Loucy (cell line): ENCODE data around the gene PIP4K2C.

ENCODE experiments used
- H2AFZ ChIP-seq: fragments of 200-600 bp; sonication (generic); 2 replicates; pipeline ENCODE4 v1.6.0; 2016; ENCODE audit warnings: antibody characterized with exemption, mild to moderate bottlenecking, low read length, moderate library complexity
- H3F3A ChIP-seq: fragments of 200-600 bp; 2 replicates; pipeline ENCODE4 v1.6.0; 2016; ENCODE audit warnings: antibody characterized with exemption, low read depth, mild to moderate bottlenecking
- H3K27me3 ChIP-seq: fragments of 200-600 bp; sonication (generic); 2 replicates; pipeline ENCODE4 v1.6.1; 2014; ENCODE audit warnings: low read length, mild to moderate bottlenecking; ENCODE audit not compliant: insufficient read depth, poor library complexity, severe bottlenecking
- H3K36me3 ChIP-seq: fragments of 200-600 bp; sonication (generic); 2 replicates; pipeline ENCODE4 v1.6.1; 2016; ENCODE audit warnings: low read length; ENCODE audit not compliant: insufficient read depth
- H3K4me1 ChIP-seq: fragments of 200-600 bp; sonication (generic); 2 replicates; pipeline ENCODE4 v1.5.1; 2014; ENCODE audit warnings: low read length, mild to moderate bottlenecking; ENCODE audit not compliant: insufficient read depth, poor library complexity, severe bottlenecking
- H3K4me2 ChIP-seq: fragments of 200-600 bp; sonication (generic); 2 replicates; pipeline ENCODE4 v1.6.0; 2014; ENCODE audit warnings: antibody characterized with exemption, low read length, low read depth, mild to moderate bottlenecking; ENCODE audit not compliant: poor library complexity, severe bottlenecking
- H3K4me3 ChIP-seq: fragments of 200-600 bp; sonication (generic); 2 replicates; pipeline ENCODE4 v1.5.1; 2014; ENCODE audit warnings: low read length, mild to moderate bottlenecking, mixed read lengths; ENCODE audit not compliant: poor library complexity, severe bottlenecking
- H3K79me2 ChIP-seq: fragments of 200-600 bp; sonication (generic); 2 replicates; pipeline ENCODE4 v1.6.1; 2014; ENCODE audit warnings: low read length; ENCODE audit not compliant: insufficient read depth
- H3K9ac ChIP-seq: fragments of 200-600 bp; sonication (generic); 2 replicates; pipeline ENCODE4 v1.6.0; 2014; ENCODE audit warnings: mild to moderate bottlenecking, low read depth, low read length, moderate library complexity; ENCODE audit not compliant: poor library complexity, severe bottlenecking
- H3K9me2 ChIP-seq: fragments of 200-600 bp; sonication (generic); replicated peaks from 2 replicates; pipeline ENCODE4 v1.6.1; 2016; ENCODE audit warnings: low read depth, low read length, mixed read lengths
- H3K9me3 ChIP-seq: fragments of 200-600 bp; sonication (generic); 2 replicates; pipeline ENCODE4 v1.6.1; 2014; ENCODE audit warnings: mild to moderate bottlenecking, antibody characterized with exemption, low read length, low read depth; ENCODE audit not compliant: insufficient read depth
- H4K20me1 ChIP-seq: fragments of 200-600 bp; sonication (generic); 2 replicates; pipeline ENCODE4 v1.6.0; 2014; ENCODE audit warnings: antibody characterized with exemption, low read length, mild to moderate bottlenecking; ENCODE audit not compliant: insufficient read depth, poor library complexity, severe bottlenecking
- EZH2phosphoT487 ChIP-seq: fragments of 200-600 bp; IDR thresholded peaks from 2 replicates; pipeline ENCODE4 v1.6.1; 2018; ENCODE audit warnings: antibody characterized with exemption, mild to moderate bottlenecking, moderate library complexity, borderline replicate concordance
- TF ChIP-seq, protein P1 (sequence below): fragments of 200-600 bp; sonication (generic); conservative IDR thresholded peaks from 2 replicates; pipeline ENCODE4 v1.5.1; 2014; ENCODE audit warnings: mild to moderate bottlenecking, antibody characterized with exemption, low read length

Gene PIP4K2C

DNA sequence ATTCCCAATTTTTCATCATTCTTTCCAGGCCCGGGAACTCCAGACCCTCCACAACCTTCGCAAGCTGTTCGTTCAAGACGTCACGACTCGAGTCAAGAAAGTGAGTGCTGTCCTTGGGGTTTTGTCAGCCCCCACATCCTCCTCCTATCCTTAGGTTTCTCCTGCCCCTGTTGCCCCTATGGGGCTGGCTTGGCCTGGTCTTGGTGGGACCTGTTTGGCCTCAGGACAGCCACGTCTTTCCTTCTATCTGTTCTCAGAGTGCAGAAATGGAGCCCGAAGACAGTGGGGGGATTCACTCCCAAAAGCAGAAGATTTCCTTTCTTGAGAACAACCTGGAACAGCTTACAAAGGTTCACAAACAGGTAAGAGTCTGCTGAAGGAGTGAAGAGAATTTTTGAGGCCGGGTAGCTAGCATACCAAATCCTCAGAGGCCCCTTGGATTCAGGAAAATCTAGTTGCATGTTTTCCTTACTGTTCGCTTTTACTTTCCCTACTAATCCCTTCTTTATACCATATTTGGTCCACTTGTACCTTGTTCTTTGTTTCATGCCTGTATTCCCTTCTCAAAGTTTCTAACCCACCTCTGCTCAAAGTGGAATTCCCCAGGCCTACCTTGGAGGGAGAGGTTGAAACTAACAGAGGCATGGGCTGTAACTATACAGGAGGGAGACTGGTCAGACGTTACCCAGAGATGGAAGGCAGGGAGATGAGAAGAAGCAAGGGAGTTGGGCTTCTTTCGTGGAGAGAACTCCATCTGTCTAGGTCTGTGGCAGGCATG lies 12.8 kb upstream of the PIP4K2C start:
- no peak overlapping the region for H3K9ac ChIP-seq
- no peak for TF ChIP-seq EZH2phosphoT487
- TF ChIP-seq, protein P1, sequence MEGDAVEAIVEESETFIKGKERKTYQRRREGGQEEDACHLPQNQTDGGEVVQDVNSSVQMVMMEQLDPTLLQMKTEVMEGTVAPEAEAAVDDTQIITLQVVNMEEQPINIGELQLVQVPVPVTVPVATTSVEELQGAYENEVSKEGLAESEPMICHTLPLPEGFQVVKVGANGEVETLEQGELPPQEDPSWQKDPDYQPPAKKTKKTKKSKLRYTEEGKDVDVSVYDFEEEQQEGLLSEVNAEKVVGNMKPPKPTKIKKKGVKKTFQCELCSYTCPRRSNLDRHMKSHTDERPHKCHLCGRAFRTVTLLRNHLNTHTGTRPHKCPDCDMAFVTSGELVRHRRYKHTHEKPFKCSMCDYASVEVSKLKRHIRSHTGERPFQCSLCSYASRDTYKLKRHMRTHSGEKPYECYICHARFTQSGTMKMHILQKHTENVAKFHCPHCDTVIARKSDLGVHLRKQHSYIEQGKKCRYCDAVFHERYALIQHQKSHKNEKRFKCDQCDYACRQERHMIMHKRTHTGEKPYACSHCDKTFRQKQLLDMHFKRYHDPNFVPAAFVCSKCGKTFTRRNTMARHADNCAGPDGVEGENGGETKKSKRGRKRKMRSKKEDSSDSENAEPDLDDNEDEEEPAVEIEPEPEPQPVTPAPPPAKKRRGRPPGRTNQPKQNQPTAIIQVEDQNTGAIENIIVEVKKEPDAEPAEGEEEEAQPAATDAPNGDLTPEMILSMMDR, result no peak
- H3K4me3 ChIP-seq, result no peak overlapping the region
- no peak overlapping the region for H2AFZ ChIP-seq
- peaks cover 5% of the 10 kb centered on the region for H3K4me1 ChIP-seq
- no peaks in the 10 kb centered on the region for H3K36me3 ChIP-seq
- no peaks in the 10 kb centered on the region for H3K9me3 ChIP-seq
- H4K20me1 ChIP-seq, result no peaks in the 10 kb centered on the region
- H3K9me2 ChIP-seq, result no peaks in the 10 kb centered on the region
- no peak overlapping the region for H3K4me2 ChIP-seq
- H3K79me2 ChIP-seq, result no peaks in the 10 kb centered on the region
- no peaks in the 10 kb centered on the region for H3F3A ChIP-seq
- no peaks in the 10 kb centered on the region for H3K27me3 ChIP-seq

- Histone ChIP-seq H3K4me2 (no peak overlapping the region), H3K36me3 (no peaks in the 10 kb centered on the region), H3K9me2 (no peaks in the 10 kb centered on the region), H3K4me3 (no peak overlapping the region), H4K20me1 (no peaks in the 10 kb centered on the region), H3K79me2 (no peaks in the 10 kb centered on the region), H3F3A (no peaks in the 10 kb centered on the region), H2AFZ (no peak overlapping the region), H3K9ac (no peak overlapping the region), H3K9me3 (no peaks in the 10 kb centered on the region), H3K4me1 (peaks cover 10% of the 10 kb centered on the region), H3K27me3 (no peaks in the 10 kb centered on the region)
- TF ChIP-seq EZH2phosphoT487, result no peak
- TF ChIP-seq, protein P1, result no peak
Measured at GRCh38 chr12:57579011-57579410, 12.0 kb upstream of the PIP4K2C start.

DNA sequence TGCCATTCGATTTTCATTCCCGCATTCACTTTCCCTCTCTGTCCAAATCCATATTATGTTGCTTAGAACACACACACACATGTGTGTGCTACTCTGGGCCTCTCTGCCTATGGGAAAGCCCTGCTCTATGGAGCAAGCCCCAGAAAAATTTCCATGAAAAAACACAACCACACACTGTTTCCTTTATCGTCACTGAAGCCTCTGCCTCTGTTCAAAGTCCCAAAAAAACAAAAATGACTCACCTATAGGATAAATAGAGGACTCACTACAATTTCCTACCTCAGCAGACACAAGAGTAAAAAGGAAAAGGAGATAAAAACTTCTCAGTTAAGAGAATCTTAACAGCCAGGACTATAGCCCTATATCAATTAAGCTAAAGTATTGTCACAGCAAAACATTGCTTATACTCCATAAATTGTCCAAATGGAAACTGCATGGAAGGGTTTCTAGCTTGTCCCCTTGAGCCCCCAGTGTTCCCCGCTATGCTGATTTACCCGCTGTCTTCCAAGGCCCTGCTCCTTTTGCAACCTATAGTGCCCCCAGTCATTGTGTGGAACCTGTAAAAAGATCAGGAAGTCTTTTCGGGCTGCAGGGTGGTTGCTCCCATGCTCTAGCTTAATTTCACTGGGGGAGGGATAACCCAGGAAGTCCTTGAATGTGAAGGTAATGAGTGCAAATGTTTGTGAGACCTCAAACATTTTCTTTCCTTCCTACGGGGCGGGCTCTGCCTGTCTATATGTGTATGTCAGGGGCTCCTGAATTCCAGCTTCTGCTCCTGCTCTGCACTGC lies 11.1 kb upstream of the PIP4K2C start:
- Histone ChIP-seq H3K79me2 (no peaks in the 10 kb centered on the region), H3K9me3 (no peaks in the 10 kb centered on the region), H3K27me3 (no peaks in the 10 kb centered on the region), H3K4me2 (no peak overlapping the region), H3K4me1 (peaks cover 10% of the 10 kb centered on the region), H3K36me3 (no peaks in the 10 kb centered on the region), H4K20me1 (no peaks in the 10 kb centered on the region), H2AFZ (peak overlapping the region; percentile 76), H3K9me2 (no peaks in the 10 kb centered on the region), H3K4me3 (no peak overlapping the region), H3F3A (no peaks in the 10 kb centered on the region), H3K9ac (no peak overlapping the region)
- TF ChIP-seq, protein P1, result no peak
- TF ChIP-seq EZH2phosphoT487, result no peak
